Uterus (tissue), 2 donors: ENCODE measurements around the gene TSEN54.

Source experiments
- POLR2A ChIP-seq, 2 donors: fragments of 450-650 bp; IDR thresholded peaks; one replicate each; pipeline ENCODE4 v1.6.1; 2016; ENCODE audit warnings: antibody characterized with exemption in 2 of 2, mild to moderate bottlenecking in 1 of 2, moderate library complexity in 1 of 2
- TF ChIP-seq, protein P1 (sequence below), 4 experiments: fragments of 200-600 bp in 2 of 4; fragments of 450-650 bp in 2 of 4; sonication (generic) in 2 of 4; IDR thresholded peaks; one replicate each; pipeline ENCODE4 v1.5.1; 2016 to 2019; ENCODE audit warnings: antibody characterized with exemption in 4 of 4, mild to moderate bottlenecking in 2 of 4, moderate library complexity in 1 of 4

DNA sequence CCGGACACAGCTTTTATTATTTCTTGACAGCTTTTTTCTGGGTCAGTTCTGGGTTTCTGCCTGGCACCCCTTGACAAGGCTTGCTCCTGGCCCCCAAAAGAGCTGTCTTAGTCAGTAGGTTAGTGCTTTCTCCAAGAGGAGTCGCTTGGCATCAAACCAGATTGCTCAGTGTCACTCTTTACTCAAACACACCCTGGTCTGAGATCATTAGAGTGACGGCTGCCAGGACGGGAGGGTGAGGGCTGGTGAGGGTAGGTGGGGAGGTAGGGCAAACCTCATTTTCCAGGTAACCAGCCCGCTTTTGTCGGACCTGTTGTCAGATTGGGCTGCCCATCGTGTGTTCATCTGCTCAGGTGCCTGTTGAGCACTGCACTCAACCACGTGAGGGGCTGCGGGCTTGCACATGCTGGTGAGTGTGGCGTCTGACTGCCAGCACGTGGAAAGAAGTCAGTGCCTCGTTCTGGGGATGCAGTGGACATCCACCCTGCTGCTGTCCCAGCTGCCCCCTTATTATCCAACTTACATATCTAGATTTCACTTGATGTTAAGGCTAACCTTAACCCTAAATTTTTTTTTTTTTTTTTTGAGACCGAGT lies 47.5 kb upstream of the TSEN54 start:
- TF ChIP-seq, protein P1, sequence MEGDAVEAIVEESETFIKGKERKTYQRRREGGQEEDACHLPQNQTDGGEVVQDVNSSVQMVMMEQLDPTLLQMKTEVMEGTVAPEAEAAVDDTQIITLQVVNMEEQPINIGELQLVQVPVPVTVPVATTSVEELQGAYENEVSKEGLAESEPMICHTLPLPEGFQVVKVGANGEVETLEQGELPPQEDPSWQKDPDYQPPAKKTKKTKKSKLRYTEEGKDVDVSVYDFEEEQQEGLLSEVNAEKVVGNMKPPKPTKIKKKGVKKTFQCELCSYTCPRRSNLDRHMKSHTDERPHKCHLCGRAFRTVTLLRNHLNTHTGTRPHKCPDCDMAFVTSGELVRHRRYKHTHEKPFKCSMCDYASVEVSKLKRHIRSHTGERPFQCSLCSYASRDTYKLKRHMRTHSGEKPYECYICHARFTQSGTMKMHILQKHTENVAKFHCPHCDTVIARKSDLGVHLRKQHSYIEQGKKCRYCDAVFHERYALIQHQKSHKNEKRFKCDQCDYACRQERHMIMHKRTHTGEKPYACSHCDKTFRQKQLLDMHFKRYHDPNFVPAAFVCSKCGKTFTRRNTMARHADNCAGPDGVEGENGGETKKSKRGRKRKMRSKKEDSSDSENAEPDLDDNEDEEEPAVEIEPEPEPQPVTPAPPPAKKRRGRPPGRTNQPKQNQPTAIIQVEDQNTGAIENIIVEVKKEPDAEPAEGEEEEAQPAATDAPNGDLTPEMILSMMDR (IDR thresholded peaks at IDR 0.05), result no peak
- no peak for TF ChIP-seq POLR2A (IDR thresholded peaks at IDR 0.05)
